ENCODE results near the gene SLC44A5. TPM values are rescaled to one million over a fixed set of nuclear protein-coding genes. Genes with fewer than 3 reads are reported as not detected.

SLC44A5 gene
- total RNA-seq, 2 donors from 2014 or later, result 1.2 to 2.0 TPM

GRCh38 chr1:75338616-75339483 is 272.1 kb downstream of the SLC44A5 start:
- Histone ChIP-seq H3K9me3 (no peaks in the 10 kb centered on the region), H3K4me3 (no peak overlapping the region), H3K36me3 (no peaks in the 10 kb centered on the region), H3K27me3 (no peaks in the 10 kb centered on the region), H3K4me1 (no peaks in the 10 kb centered on the region), H3K27ac (no peak overlapping the region)
- no peak for DNase-seq (ENCODE audit: low spot score)
- TF ChIP-seq, protein P1, sequence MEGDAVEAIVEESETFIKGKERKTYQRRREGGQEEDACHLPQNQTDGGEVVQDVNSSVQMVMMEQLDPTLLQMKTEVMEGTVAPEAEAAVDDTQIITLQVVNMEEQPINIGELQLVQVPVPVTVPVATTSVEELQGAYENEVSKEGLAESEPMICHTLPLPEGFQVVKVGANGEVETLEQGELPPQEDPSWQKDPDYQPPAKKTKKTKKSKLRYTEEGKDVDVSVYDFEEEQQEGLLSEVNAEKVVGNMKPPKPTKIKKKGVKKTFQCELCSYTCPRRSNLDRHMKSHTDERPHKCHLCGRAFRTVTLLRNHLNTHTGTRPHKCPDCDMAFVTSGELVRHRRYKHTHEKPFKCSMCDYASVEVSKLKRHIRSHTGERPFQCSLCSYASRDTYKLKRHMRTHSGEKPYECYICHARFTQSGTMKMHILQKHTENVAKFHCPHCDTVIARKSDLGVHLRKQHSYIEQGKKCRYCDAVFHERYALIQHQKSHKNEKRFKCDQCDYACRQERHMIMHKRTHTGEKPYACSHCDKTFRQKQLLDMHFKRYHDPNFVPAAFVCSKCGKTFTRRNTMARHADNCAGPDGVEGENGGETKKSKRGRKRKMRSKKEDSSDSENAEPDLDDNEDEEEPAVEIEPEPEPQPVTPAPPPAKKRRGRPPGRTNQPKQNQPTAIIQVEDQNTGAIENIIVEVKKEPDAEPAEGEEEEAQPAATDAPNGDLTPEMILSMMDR (IDR thresholded peaks at IDR 0.05), result no peak

DNA sequence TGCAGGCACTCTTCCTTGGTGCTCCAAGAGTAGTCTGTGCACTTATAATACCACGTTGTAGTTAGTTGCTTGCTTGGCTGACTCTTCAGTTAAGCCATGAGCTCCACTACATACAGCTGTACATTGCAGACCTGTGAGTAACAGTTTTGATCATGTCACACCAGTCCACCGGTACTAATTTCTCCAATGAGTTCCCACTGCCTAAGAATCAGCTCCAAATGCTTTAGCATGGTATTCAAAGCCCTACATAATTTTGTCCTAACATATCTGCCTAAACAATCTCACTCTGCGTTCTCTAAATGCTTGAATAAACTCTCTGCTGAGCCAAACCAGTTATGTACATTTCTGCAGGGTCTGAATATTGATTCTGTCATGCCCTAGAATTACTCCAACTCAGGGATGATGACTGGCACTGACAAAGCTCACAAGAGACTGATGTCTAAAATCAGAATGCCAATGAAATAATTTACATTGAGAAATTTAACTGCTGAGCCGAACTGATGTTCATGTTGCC is 276.0 kb downstream of the SLC44A5 start:
- TF ChIP-seq, protein P1 (IDR thresholded peaks at IDR 0.05), result no peak
- Histone ChIP-seq H3K4me3 (no peak overlapping the region), H3K36me3 (no peaks in the 10 kb centered on the region), H3K4me1 (no peaks in the 10 kb centered on the region), H3K9me3 (no peaks in the 10 kb centered on the region), H3K27ac (no peak overlapping the region), H3K27me3 (no peaks in the 10 kb centered on the region)
- no peak for DNase-seq (ENCODE audit: low spot score)

GRCh38 chr1:75330624-75331023 is 280.3 kb downstream of the SLC44A5 start:
- TF ChIP-seq, protein P1 (IDR thresholded peaks at IDR 0.05), result no peak
- Histone ChIP-seq H3K27ac (no peak overlapping the region), H3K4me3 (no peak overlapping the region), H3K27me3 (no peaks in the 10 kb centered on the region), H3K9me3 (no peaks in the 10 kb centered on the region), H3K4me1 (no peaks in the 10 kb centered on the region), H3K36me3 (no peaks in the 10 kb centered on the region)
- no peak for DNase-seq (ENCODE audit: low spot score)

DNA sequence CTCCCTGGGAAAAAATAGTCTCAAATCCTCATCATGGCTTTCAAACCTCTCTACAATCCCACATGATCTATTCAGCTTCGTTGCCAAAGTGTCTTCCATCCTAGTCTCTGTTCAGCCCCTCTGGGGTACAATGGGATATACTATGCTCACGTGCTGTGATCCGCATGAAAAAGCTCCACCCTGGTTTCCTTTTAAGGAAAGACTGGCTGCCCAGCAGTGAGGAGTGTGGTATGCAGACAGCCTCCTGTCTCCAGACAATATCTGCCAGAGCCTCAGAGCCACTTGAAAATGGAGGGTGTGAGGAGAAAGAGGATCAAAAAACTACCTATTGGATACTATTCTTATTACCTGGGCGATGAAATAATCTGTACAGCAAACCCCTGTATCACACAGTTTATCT is 282.2 kb downstream of the SLC44A5 start:
- H3K36me3 ChIP-seq, result no peaks in the 10 kb centered on the region
- no peak overlapping the region for H3K27ac ChIP-seq
- no peaks in the 10 kb centered on the region for H3K9me3 ChIP-seq
- H3K4me3 ChIP-seq, result no peak overlapping the region
- TF ChIP-seq, protein P1 (IDR thresholded peaks at IDR 0.05), result no peak
- H3K4me1 ChIP-seq, result no peaks in the 10 kb centered on the region
- no peaks in the 10 kb centered on the region for H3K27me3 ChIP-seq
- no peak for DNase-seq (ENCODE audit: low spot score)

DNA sequence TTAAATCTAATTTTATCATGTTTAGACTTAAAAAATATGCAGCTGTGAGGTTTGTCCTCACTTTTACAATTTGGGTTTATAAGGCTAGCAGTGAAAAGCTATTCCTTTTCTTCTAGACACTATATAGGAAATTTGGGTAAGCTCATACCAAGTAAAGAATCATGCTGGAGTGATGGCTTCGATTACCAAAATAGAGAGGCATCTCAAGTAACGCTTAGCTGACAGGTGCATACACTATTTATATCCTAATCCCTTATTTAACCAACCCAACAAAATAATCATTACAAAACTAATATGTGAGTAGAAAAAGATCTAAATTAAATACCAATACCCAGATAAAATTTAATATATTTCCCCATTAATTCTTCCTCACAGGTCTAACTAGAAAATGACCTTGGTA is 283.5 kb downstream of the SLC44A5 start:
- Histone ChIP-seq H3K4me3 (no peak overlapping the region), H3K27ac (no peak overlapping the region), H3K4me1 (no peaks in the 10 kb centered on the region), H3K36me3 (no peaks in the 10 kb centered on the region), H3K9me3 (no peaks in the 10 kb centered on the region), H3K27me3 (no peaks in the 10 kb centered on the region)
- no peak for DNase-seq (ENCODE audit: low spot score)
- TF ChIP-seq, protein P1 (IDR thresholded peaks at IDR 0.05), result no peak

Measured in right atrium auricular region (tissue), 2 donors.